Measurements from ENCODE around the gene C12orf57. TPM values are rescaled to one million over a fixed set of nuclear protein-coding genes. Genes with fewer than 3 reads are reported as not detected.

The C12orf57 gene
- total RNA-seq, 1 donor from 2014 or later = 558 TPM

DNA sequence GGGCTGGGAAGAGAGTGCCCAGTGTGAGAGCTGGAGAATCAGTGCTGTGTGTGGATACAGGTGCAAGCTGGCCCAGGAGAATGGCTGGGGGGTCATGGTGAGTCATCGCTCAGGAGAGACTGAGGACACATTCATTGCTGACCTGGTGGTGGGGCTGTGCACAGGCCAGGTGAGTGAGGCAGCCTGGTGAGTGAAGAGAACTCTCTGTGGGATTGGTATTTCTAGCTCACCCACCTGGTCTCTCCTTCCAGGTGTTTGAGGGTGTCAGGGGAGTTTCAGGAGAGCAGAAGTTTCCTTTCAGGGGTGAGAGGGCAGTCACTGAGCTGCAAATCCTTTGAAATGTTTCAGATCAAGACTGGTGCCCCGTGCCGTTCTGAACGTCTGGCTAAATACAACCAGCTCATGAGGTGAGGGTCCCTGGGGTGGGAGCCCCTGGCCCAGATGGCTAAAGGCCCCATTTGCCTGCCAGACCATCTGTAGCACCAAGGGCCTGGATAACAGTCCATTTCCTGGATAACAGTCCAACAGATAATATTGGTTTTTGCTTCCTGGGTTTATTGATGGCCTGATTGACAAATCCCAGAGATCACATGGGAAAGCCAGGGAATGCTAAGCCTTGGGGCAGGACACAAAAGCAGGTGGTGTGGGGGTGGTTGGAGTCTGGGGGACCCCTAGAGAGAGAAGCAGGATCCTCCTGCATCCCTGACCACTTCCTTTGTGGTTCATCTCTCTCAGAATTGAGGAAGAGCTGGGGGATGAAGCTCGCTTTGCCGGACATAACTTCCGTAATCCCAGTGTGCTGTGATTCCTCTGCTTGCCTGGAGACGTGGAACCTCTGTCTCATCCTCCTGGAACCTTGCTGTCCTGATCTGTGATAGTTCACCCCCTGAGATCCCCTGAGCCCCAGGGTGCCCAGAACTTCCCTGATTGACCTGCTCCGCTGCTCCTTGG lies 21.6 kb upstream of the C12orf57 start:
- H3K27me3 ChIP-seq = no peaks in the 10 kb centered on the region
- DNase-seq (ENCODE audit: low spot score in 2 of 2) = no peak
- H3K36me3 ChIP-seq = peaks cover 23 to 27% of the 10 kb centered on the region in 2 donors
- TF ChIP-seq, protein P1, sequence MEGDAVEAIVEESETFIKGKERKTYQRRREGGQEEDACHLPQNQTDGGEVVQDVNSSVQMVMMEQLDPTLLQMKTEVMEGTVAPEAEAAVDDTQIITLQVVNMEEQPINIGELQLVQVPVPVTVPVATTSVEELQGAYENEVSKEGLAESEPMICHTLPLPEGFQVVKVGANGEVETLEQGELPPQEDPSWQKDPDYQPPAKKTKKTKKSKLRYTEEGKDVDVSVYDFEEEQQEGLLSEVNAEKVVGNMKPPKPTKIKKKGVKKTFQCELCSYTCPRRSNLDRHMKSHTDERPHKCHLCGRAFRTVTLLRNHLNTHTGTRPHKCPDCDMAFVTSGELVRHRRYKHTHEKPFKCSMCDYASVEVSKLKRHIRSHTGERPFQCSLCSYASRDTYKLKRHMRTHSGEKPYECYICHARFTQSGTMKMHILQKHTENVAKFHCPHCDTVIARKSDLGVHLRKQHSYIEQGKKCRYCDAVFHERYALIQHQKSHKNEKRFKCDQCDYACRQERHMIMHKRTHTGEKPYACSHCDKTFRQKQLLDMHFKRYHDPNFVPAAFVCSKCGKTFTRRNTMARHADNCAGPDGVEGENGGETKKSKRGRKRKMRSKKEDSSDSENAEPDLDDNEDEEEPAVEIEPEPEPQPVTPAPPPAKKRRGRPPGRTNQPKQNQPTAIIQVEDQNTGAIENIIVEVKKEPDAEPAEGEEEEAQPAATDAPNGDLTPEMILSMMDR (IDR thresholded peaks at IDR 0.05) = no peak
- no peak overlapping the region for H3K4me3 ChIP-seq
- H3K4me1 ChIP-seq = peaks cover 12 to 23% of the 10 kb centered on the region in 2 donors
- no peaks in the 10 kb centered on the region for H3K9me3 ChIP-seq
- intact Hi-C loops (cut with DNase I) = loop anchor here (10.0 kb wide), 1 partner anchor 577 kb away; the partner anchor contains the start of gene TNFRSF1A
- H3K27ac ChIP-seq = no peak overlapping the region

DNA sequence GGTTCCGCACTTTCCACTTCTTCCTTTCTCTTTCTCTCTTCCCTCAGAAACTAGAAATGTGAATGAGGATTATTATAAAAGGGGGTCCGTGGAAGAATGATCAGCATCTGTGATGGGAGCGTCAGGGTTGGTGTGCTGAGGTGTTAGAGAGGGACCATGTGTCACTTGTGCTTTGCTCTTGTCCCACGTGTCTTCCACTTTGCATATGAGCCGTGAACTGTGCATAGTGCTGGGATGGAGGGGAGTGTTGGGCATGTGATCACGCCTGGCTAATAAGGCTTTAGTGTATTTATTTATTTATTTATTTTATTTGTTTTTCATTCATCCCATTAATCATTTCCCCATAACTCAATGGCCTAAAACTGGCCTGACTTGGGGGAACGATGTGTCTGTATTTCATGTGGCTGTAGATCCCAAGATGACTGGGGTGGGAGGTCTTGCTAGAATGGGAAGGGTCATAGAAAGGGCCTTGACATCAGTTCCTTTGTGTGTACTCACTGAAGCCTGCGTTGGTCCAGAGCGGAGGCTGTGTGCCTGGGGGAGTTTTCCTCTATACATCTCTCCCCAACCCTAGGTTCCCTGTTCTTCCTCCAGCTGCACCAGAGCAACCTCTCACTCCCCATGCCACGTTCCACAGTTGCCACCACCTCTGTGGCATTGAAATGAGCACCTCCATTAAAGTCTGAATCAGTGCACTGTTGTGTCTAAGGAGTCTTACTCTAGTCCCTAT lies 20.7 kb upstream of the C12orf57 start:
- Histone ChIP-seq H3K4me1 (peaks cover 12 to 23% of the 10 kb centered on the region in 2 donors), H3K27ac (no peak overlapping the region), H3K27me3 (no peaks in the 10 kb centered on the region), H3K9me3 (no peaks in the 10 kb centered on the region), H3K4me3 (no peak overlapping the region), H3K36me3 (peaks cover 18 to 19% of the 10 kb centered on the region in 2 donors)
- TF ChIP-seq, protein P1 (IDR thresholded peaks at IDR 0.05) = no peak
- intact Hi-C loops (cut with DNase I) = loop anchor here (10.0 kb wide), 1 partner anchor 578 kb away; the partner anchor contains the start of gene TNFRSF1A
- DNase-seq (ENCODE audit: low spot score in 2 of 2) = no peak

DNA sequence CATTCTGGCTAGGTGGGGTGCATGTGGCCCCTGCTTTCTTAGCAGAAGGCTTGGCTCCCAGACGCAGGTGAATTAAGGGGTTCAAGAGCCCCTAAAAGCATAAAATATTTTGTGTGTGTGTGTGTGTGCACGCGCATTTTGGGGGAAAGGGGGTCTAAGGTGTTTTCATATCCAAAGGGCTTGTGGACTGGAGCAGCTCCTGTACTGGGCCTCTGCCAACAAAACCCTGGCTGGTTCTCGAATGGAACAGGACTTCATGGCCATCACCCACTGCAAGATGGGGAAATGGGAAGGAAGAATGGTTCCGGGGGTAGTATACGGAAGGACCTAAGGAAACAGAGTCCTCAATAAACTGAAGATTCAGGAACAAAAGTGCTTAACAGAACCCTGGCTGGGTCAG lies 20.0 kb upstream of the C12orf57 start:
- no peak for DNase-seq (ENCODE audit: low spot score in 2 of 2)
- TF ChIP-seq, protein P1 (IDR thresholded peaks at IDR 0.05) = no peak
- no peak overlapping the region for H3K4me3 ChIP-seq
- intact Hi-C loops (cut with DNase I) = loop anchor here (1.0 to 10.0 kb wide), 5 partner anchors 14 to 579 kb away; partner anchors contain the start of gene TNFRSF1A
- no peaks in the 10 kb centered on the region for H3K9me3 ChIP-seq
- H3K4me1 ChIP-seq = peaks cover 12 to 23% of the 10 kb centered on the region in 2 donors
- H3K27me3 ChIP-seq = no peaks in the 10 kb centered on the region
- H3K36me3 ChIP-seq = peaks cover 18 to 19% of the 10 kb centered on the region in 2 donors
- H3K27ac ChIP-seq = peak overlapping the region; percentile 97 to 99

DNA sequence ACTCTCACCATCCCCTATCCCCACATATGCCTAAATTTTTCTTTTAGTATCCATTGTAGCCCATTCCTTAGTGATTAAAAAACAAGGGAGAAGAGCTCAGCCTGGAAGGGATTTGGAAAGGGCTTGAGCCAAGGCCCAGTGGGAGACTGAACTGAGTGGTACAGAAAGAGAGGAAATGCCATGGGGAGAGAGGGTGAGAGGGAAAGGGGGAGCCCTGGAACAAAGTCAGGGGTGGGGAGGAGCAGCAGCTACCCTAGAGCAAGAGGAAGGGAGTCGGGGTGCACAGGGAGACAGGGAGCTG lies 18.6 kb upstream of the C12orf57 start:
- H3K4me1 ChIP-seq = peaks cover 19 to 30% of the 10 kb centered on the region in 2 donors

More for the DNA sequence above, 18.6 kb upstream of the C12orf57 start:
- no peak for DNase-seq (ENCODE audit: low spot score in 2 of 2)
- TF ChIP-seq, protein P1 (IDR thresholded peaks at IDR 0.05) = no peak
- Histone ChIP-seq H3K9me3 (no peaks in the 10 kb centered on the region), H3K27ac (peak overlapping the region; percentile 97 to 99), H3K4me3 (peak overlapping the region; percentile 38 to 92), H3K36me3 (peaks cover 18 to 19% of the 10 kb centered on the region in 2 donors), H3K27me3 (no peaks in the 10 kb centered on the region)
- intact Hi-C loops (cut with DNase I) = loop anchor here (1.0 to 10.0 kb wide), 5 partner anchors 18 to 580 kb away; partner anchors contain the start of genes LPCAT3, RNU7-1 and TNFRSF1A

Measured in ascending aorta (tissue), 2 donors.